Neutrophil (primary cell): Measurements from ENCODE around the gene LRRC45.
"Not testable (repeated sequence)": the region's sequence is repeated elsewhere in the genome, so short reads cannot be mapped to it uniquely, and the experiment has no call there.

ENCODE experiments used
- H3K27ac ChIP-seq: fragments of 200-600 bp; sonication (generic); 2 replicates; pipeline ENCODE4 v1.5.1; 2016; ENCODE audit warnings: mild to moderate bottlenecking, moderate library complexity
- H3K27me3 ChIP-seq: fragments of 200-600 bp; sonication (generic); 2 replicates; pipeline ENCODE4 v1.6.0; 2016; ENCODE audit warnings: mild to moderate bottlenecking
- H3K36me3 ChIP-seq: fragments of 200-600 bp; sonication (generic); 2 replicates; pipeline ENCODE4 v1.5.1; 2017
- H3K4me1 ChIP-seq, 2 experiments: fragments of 200-600 bp in 1 of 2; sonication (generic) in 1 of 2; 1 replicate in 1 of 2; 2 replicates in 1 of 2; pipeline versions ENCODE4 v1.5.1 to v1.6.1; 2013 to 2016; ENCODE audit warnings: low read depth in 1 of 2, low read length in 1 of 2, mild to moderate bottlenecking in 1 of 2, moderate library complexity in 1 of 2; ENCODE audit not compliant: control insufficient read depth in 1 of 2, insufficient read depth in 1 of 2
- H3K4me3 ChIP-seq, 2 experiments: fragments of 200-600 bp in 1 of 2; sonication (generic) in 1 of 2; 1 replicate in 1 of 2; 2 replicates in 1 of 2; pipeline ENCODE4 v1.5.1; 2013 to 2016; ENCODE audit warnings: low read depth in 1 of 2, low read length in 1 of 2, mild to moderate bottlenecking in 1 of 2, moderate library complexity in 1 of 2
- H3K9me3 ChIP-seq: fragments of 200-600 bp; sonication (generic); 2 replicates; pipeline ENCODE4 v1.5.1; 2016
- CTCF ChIP-seq: fragments of 200-600 bp; sonication (generic); IDR thresholded peaks from 2 replicates; pipeline ENCODE4 v1.5.1; 2016; ENCODE audit warnings: antibody characterized with exemption

Gene LRRC45

GRCh38 chr17:81980122-81980521 is 43.0 kb upstream of the LRRC45 start:
- Histone ChIP-seq H3K4me1 (peaks cover 24 to 28% of the 10 kb centered on the region in 2 experiments), H3K27me3 (peaks cover 8% of the 10 kb centered on the region), H3K9me3 (no peaks in the 10 kb centered on the region), H3K4me3 (no peak overlapping the region), H3K27ac (no peak overlapping the region), H3K36me3 (peaks cover 12% of the 10 kb centered on the region)
- no peak for TF ChIP-seq CTCF

DNA sequence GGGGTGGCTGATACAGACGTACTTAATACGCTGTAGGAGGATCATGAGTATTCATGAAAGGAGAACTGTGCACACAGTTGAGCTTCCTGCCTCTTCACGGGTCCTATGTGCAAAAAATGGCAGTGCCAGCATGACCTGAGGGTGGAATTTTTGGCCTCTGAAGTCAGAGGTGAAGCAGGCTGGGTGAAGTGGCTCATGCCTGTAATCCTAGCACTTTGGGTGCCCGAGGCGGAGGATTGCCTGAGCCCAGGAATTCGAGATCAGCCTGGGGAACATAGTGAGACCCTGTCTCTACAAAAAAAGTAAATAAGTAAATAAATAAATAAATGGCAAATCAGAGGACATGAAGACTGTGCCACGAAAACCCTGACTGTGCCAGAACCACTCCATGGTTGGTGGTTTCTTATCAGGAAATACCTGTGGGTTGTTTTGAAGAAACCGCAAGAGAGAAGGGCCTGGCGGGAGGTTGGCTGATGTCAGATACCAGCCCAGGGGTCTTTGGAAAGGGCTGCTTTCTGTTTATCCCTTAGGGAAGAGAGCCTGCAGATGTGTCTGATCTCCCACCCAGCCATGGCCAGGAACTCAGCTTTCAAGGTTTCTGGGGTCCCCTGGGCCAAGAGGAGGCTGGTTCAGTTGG is 42.3 kb upstream of the LRRC45 start:
- no peak for TF ChIP-seq CTCF
- peaks cover 8% of the 10 kb centered on the region for H3K27me3 ChIP-seq
- peaks cover 23 to 26% of the 10 kb centered on the region in 2 experiments for H3K4me1 ChIP-seq
- H3K36me3 ChIP-seq = peaks cover 18% of the 10 kb centered on the region
- H3K27ac ChIP-seq = no peak overlapping the region
- H3K9me3 ChIP-seq = no peaks in the 10 kb centered on the region
- no peak overlapping the region for H3K4me3 ChIP-seq

- not testable (repeated sequence) for H3K27ac ChIP-seq, H3K27me3 ChIP-seq, H3K4me3 ChIP-seq, H3K9me3 ChIP-seq
- Histone ChIP-seq H3K36me3 (peaks cover 25% of the 10 kb centered on the region), H3K4me1 (peaks cover 20 to 22% of the 10 kb centered on the region in 2 experiments)
These were observed 41.6 kb upstream of the LRRC45 start for GRCh38 chr17:81981511-81981910.

DNA sequence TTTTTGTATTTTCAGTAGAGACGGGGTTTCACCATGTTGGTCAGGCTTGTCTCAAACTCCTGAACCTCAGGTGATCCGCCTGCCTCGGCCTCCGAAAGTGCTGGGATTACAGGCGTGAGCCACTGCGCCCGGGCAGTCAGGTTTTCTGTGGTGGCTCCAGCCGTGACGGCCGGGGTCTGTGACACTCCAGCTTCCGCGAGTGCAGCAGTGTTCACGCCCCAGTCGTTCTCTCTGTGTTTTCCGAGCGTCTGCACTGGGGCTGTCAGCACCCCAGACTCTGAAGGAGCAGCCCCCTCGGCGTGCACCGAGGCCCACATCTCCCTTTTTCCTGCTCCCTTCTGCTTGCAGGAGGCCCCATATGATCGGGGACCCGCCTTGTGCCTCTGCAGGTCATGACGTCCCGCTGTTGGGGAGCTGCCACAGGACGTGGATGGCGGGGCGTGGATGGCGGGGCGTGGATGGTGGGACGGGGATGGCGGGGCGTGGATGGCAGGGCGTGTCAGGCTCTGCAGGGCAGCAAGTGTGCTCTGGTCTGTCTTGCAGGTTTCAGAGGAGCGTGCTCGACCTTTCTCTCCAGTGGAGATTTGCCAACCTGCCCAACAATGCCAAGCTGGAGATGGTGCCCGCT is 40.0 kb upstream of the LRRC45 start:
- Histone ChIP-seq H3K27ac (no peak overlapping the region), H3K4me3 (no peak overlapping the region), H3K27me3 (no peaks in the 10 kb centered on the region), H3K4me1 (peaks cover 8 to 11% of the 10 kb centered on the region in 2 experiments), H3K36me3 (peaks cover 34% of the 10 kb centered on the region), H3K9me3 (no peaks in the 10 kb centered on the region)
- TF ChIP-seq CTCF = no peak

- Histone ChIP-seq H3K36me3 (peaks cover 34% of the 10 kb centered on the region), H3K9me3 (no peaks in the 10 kb centered on the region), H3K27ac (no peak overlapping the region), H3K4me3 (no peak overlapping the region), H3K4me1 (peaks cover 4 to 6% of the 10 kb centered on the region in 2 experiments), H3K27me3 (no peaks in the 10 kb centered on the region)
- no peak for TF ChIP-seq CTCF
These were observed 39.3 kb upstream of the LRRC45 start for GRCh38 chr17:81983639-81984373.
